AG10803 (cell line): ENCODE data around the gene IFI30.

Experiments used
- DNase-seq: peaks from one replicate; pipeline ENCODE4 v3.0.0; 2010; ENCODE audit warnings: low read depth
- H3K4me3 ChIP-seq: 2 replicates; pipeline ENCODE4 v1.5.1; 2011; ENCODE audit warnings: mild to moderate bottlenecking, low read length, control low read depth
- TF ChIP-seq, protein P1 (sequence below): conservative IDR thresholded peaks from 2 replicates; pipeline ENCODE4 v1.5.1; 2011; ENCODE audit warnings: mild to moderate bottlenecking, low read length, control low read depth, inconsistent platforms

The IFI30 gene

DNA sequence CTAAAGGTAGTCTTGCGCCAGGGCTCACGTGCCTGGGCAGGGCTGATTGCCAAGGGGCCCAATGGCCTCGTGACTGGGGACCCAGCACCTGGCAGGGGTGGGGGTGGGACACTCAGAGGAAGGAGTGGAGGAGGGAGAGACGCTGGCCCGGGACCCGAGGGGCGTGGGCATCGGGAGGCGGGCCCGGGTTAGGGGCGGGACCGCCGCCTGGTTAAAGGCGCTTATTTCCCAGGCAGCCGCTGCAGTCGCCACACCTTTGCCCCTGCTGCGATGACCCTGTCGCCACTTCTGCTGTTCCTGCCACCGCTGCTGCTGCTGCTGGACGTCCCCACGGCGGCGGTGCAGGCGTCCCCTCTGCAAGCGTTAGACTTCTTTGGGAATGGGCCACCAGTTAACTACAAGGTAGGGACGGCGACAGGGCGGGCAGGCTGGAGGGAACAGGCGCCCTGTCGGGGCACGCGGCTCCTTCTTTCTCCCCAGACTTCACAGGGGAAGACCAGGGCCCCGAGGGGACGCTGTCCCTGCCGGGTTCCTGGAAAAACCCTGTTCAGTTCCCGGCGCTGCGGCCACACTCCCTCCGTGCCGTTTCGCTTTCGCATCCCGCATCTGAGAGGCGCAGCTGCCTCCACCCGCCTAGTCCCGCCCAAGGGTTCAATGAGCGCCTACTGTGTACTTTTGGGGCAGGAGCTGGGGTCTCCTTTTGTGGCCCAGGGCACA lies at the start of gene IFI30:
Gene IFI30 (plus strand): TSS at position 242 of the 717 bp plus-strand sequence. CDS start 29 bp downstream, at position 271.
- no peak for DNase-seq
- peak within 1 kb of the TSS; percentile 71 for H3K4me3 ChIP-seq
- TF ChIP-seq, protein P1, sequence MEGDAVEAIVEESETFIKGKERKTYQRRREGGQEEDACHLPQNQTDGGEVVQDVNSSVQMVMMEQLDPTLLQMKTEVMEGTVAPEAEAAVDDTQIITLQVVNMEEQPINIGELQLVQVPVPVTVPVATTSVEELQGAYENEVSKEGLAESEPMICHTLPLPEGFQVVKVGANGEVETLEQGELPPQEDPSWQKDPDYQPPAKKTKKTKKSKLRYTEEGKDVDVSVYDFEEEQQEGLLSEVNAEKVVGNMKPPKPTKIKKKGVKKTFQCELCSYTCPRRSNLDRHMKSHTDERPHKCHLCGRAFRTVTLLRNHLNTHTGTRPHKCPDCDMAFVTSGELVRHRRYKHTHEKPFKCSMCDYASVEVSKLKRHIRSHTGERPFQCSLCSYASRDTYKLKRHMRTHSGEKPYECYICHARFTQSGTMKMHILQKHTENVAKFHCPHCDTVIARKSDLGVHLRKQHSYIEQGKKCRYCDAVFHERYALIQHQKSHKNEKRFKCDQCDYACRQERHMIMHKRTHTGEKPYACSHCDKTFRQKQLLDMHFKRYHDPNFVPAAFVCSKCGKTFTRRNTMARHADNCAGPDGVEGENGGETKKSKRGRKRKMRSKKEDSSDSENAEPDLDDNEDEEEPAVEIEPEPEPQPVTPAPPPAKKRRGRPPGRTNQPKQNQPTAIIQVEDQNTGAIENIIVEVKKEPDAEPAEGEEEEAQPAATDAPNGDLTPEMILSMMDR = no peak

DNA sequence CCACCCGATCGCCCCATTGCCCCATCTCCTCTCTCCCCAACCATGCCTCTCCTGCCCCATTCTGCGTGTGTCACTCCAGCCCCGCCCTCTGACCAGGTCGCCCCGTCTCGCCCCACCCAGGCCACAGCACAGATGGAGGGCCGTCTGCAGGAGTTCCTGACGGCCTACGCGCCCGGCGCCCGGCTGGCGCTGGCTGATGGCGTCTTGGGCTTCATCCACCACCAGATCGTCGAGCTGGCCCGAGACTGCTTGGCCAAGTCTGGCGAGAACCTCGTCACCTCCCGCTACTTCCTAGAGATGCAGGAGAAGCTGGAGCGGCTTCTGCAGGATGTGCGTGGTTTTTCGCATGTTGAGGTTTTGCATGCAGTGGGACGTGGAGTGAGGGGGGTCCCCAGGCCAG lies 49.8 kb upstream of the IFI30 start:
- DNase-seq = no peak
- TF ChIP-seq, protein P1 = no peak
- no peak overlapping the region for H3K4me3 ChIP-seq

DNA sequence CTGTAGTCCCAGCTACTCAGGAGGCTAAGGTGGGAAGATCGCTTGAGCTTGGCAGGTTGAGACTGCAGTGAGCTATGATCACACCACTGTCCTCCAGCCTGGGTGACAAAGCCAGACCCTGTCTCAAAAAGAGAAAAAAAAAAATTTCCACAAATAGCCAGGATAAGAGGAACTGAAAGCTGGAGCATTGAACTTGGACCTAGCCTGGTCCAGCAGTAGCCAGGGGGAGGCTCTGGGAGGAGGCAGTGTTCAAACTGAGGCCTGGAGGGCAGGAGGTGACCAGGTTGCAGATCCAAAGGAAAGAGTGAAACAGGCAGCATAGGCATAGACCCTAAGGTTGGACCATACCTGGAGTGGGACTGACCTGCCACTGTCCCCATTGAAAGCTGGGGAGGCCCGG lies 47.5 kb upstream of the IFI30 start:
- no peak overlapping the region for H3K4me3 ChIP-seq
- TF ChIP-seq, protein P1 = no peak
- no peak for DNase-seq

DNA sequence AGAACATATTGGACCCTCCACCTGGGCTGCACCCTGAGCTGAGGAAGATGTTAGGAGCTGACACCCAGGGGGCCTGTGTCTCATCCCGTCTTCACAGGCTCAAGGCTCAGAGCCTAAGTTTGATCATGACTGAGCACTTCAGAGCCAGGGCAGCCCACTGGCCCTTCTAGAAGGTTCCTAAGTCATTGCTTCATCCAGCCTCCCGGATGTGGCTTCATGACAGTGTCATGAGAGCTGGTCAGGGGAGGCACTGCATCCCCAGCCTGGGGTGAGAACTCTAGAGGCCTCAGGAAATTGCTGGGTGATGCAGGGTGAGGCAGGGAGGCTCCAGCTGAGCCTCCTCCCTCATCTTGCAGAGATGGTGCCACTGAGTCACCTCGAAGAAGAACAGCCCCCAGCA lies 45.6 kb upstream of the IFI30 start:
- TF ChIP-seq, protein P1 = no peak
- H3K4me3 ChIP-seq = no peak overlapping the region
- peak; percentile 41 for DNase-seq

DNA sequence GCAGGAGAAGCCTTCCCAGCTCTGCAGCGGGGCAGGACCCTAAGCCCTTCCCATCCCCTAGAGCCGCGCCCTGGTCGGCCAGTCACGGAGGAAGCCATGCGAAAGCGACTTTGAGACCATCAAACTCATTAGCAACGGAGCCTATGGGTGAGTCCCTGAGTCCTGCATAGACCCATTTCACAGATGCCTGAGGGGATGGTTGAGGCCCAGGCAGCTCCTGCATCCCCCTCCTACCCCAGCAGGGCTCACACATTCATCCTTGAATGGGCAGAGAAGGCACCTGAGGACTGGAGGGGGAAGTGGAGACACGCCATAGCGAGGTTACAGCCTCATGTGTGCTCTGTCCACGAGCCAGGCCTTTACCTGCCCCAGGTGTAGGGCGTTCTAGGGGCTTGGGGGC lies 44.8 kb upstream of the IFI30 start:
- DNase-seq = no peak
- TF ChIP-seq, protein P1 = no peak
- H3K4me3 ChIP-seq = no peak overlapping the region

DNA sequence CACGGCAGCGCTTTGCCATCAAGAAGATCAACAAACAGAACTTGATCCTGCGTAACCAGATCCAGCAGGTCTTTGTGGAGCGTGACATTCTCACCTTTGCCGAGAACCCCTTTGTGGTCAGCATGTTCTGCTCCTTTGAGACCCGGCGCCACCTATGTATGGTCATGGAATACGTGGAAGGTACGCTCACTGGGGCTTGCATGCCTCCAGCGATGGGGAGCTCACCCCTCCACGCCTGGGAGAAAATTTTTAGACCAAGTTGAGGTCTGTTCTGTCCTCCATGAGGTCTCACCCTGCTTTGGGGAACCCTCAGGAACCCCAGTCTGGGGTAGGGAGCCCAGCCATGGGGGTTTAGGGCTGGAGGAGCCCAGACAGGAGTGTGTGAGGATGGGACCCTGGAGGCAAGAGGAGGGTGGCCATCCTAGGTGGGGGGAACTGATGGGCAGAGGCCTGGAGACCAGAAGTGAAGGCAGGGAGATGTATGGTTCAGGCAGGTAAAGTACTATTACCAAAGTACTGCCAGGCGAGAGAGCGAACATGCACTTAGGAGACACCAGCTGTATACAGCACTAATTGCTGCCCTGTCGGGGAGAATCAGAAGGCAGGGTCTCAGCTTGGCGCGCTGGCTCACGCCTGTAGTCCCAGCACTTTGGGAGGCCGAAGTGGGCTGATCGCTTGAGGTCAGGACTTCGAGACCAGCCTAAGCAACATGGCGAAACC lies 42.9 kb upstream of the IFI30 start:
- no peak overlapping the region for H3K4me3 ChIP-seq
- no peak for DNase-seq
- TF ChIP-seq, protein P1 = no peak
